ENCODE data around the gene COL8A1.

DNA sequence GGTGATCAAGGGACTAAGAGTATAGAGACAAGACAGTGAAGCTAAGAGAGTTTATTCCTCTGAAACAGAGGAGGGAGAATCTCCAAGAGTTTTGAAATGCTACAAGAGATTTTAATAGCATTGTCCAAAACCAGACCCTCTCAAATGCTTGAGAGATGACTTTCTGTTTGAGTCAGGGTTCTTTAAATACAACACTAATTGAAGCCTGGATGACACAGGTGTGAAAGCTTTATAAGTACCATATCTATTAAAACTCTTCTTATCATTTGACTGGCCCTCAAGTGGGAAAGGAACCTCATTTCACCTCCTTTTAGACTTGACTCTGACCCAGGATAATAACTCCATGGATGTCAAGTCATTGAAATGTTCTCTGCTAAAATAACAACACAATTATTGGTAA lies 5.6 kb downstream of the COL8A1 start:
- TF ChIP-seq, protein P1, sequence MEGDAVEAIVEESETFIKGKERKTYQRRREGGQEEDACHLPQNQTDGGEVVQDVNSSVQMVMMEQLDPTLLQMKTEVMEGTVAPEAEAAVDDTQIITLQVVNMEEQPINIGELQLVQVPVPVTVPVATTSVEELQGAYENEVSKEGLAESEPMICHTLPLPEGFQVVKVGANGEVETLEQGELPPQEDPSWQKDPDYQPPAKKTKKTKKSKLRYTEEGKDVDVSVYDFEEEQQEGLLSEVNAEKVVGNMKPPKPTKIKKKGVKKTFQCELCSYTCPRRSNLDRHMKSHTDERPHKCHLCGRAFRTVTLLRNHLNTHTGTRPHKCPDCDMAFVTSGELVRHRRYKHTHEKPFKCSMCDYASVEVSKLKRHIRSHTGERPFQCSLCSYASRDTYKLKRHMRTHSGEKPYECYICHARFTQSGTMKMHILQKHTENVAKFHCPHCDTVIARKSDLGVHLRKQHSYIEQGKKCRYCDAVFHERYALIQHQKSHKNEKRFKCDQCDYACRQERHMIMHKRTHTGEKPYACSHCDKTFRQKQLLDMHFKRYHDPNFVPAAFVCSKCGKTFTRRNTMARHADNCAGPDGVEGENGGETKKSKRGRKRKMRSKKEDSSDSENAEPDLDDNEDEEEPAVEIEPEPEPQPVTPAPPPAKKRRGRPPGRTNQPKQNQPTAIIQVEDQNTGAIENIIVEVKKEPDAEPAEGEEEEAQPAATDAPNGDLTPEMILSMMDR (conservative IDR thresholded peaks at IDR 0.05 in 1 of 2, IDR thresholded peaks at IDR 0.05 in 1 of 2; ENCODE audit: extremely low read depth in 1 of 2, insufficient read depth in 1 of 2, low read depth in 1 of 2, low read length in 2 of 2): no peak
- no peak for TF ChIP-seq EZH2 (IDR thresholded peaks at IDR 0.05; ENCODE audit: borderline replicate concordance, low read length)
